ENCODE data around the gene SARNP. TPM values are rescaled to one million over a fixed set of nuclear protein-coding genes. Genes with fewer than 3 reads are reported as not detected.

The SARNP gene
- total and polyA plus RNA-seq, 9 of the 15 experiments (the other 6 are each of a cell fraction or from before 2014, with no cell fraction given): 70.1 to 400 (median 198) TPM

GRCh38 chr12:55742719-55743405, 74.7 kb downstream of the SARNP start, which contains the start of gene GDF11 (continued):
- TF ChIP-seq ATF7 (IDR thresholded peaks at IDR 0.05) (peak; percentile 45; the same call in 1 of the 2 replicates), CBX2 (IDR thresholded peaks at IDR 0.05; ENCODE audit: insufficient read depth, low read length, poor library complexity, severe bottlenecking) (no peak), ZNF398 (CRISPR knock-in tag; IDR thresholded peaks at IDR 0.05) (no peak), MTA2 (IDR thresholded peaks at IDR 0.05; ENCODE audit: low read depth) (peak; percentile 67), ZNF134 (CRISPR knock-in tag; conservative IDR thresholded peaks at IDR 0.05) (no peak), RBM17 (IDR thresholded peaks at IDR 0.05; ENCODE audit: borderline replicate concordance, low read depth, low read length) (no peak), FOXK2 (conservative IDR thresholded peaks at IDR 0.05 in 1 of 2, IDR thresholded peaks at IDR 0.05 in 1 of 2; ENCODE audit: low read depth in 2 of 2) (peak; percentile 54 to 63; a peak in 3 of 4 replicates), NFE2 (IDR thresholded peaks at IDR 0.05; ENCODE audit: low read depth) (no peak), KDM5B (IDR thresholded peaks at IDR 0.05; ENCODE audit: insufficient replicate concordance, low read depth, low read length) (no peak), SAP30 (IDR thresholded peaks at IDR 0.05; ENCODE audit: borderline replicate concordance, insufficient read depth, low read depth, low read length, poor library complexity, severe bottlenecking) (no peak), NEUROD1 (IDR thresholded peaks at IDR 0.05; ENCODE audit: borderline replicate concordance, low read depth, low read length, partially characterized antibody) (peak; percentile 55), XRCC4 (IDR thresholded peaks at IDR 0.05; ENCODE audit: extremely low read depth, insufficient read depth, insufficient read length) (no peak), E2F8 (IDR thresholded peaks at IDR 0.05; ENCODE audit: low read depth, partially characterized antibody) (peak; percentile 38), ZNF785 (CRISPR knock-in tag; IDR thresholded peaks at IDR 0.05) (no peak), DPF2 (IDR thresholded peaks at IDR 0.05) (peak; percentile 96), POLR2AphosphoS5 (IDR thresholded peaks at IDR 0.05; ENCODE audit: control insufficient read depth, insufficient read depth, low read depth, low read length) (0 out of 2 replicates have a peak, but pooled peaks have one; percentile 40), SIN3A (IDR thresholded peaks at IDR 0.05; ENCODE audit: borderline replicate concordance in 2 of 2, control insufficient read depth in 1 of 2, low read depth in 2 of 2, low read length in 2 of 2) (no peak), ZBTB9 (CRISPR knock-in tag; IDR thresholded peaks at IDR 0.05) (0 out of 2 replicates have a peak, but pooled peaks have one; percentile 44), CCNT2 (IDR thresholded peaks at IDR 0.05; ENCODE audit: borderline replicate concordance, extremely low read depth, insufficient read length, low read depth, low read length) (no peak)

Measured in K562 (cell line).